Measurements from ENCODE around the gene TCEA3. TPM values are rescaled to one million over a fixed set of nuclear protein-coding genes. Genes with fewer than 3 reads are reported as not detected.
A peak's percentile ranks its signal among the peaks of the same experiment; 100 is the strongest.

TCEA3 gene
- total RNA-seq, 4 donors from 2014 or later = 26.8 to 50.4 (median 48.0) TPM

- Histone ChIP-seq H3K4me3 (replicated peaks in 1 of 3) (no peak overlapping the region), H3K27me3 (no peaks in the 10 kb centered on the region), H3K36me3 (peaks cover 18 to 19% of the 10 kb centered on the region in 2 donors), H3K9me3 (no peaks in the 10 kb centered on the region), H3K4me1 (peaks cover 16% of the 10 kb centered on the region in 2 donors), H3K27ac (no peak overlapping the region)
- DNase-seq = no peak
- 96% methylated on average over 3 of the region's 3 CpGs for WGBS, 2 donors
- intact Hi-C loops (cut with DNase I) = loop anchor here (10.0 kb wide), 1 partner anchor 107 kb away; the partner anchor contains the start of gene E2F2
- no peak for TF ChIP-seq CTCF (IDR thresholded peaks at IDR 0.05)
- TF ChIP-seq POLR2A (IDR thresholded peaks at IDR 0.05) = no peak
Measured at GRCh38 chr1:23427550-23427949, 3.0 kb upstream of the TCEA3 start.

- Histone ChIP-seq H3K4me1 (peaks cover 23% of the 10 kb centered on the region in 2 donors), H3K27me3 (no peaks in the 10 kb centered on the region), H3K4me3 (replicated peaks in 1 of 3) (no peak overlapping the region), H3K36me3 (peaks cover 13 to 17% of the 10 kb centered on the region in 2 donors), H3K27ac (no peak overlapping the region), H3K9me3 (no peaks in the 10 kb centered on the region)
- no peak for TF ChIP-seq CTCF (IDR thresholded peaks at IDR 0.05)
- TF ChIP-seq POLR2A (IDR thresholded peaks at IDR 0.05) = no peak
- WGBS, 2 donors = 76 to 88% methylated on average over 2 of the region's 2 CpGs
- no peak for DNase-seq
- intact Hi-C loops (cut with DNase I) = loop anchor here (10.0 kb wide), 1 partner anchor 108 kb away; the partner anchor contains the start of gene E2F2
Measured at GRCh38 chr1:23426828-23427227, 2.3 kb upstream of the TCEA3 start.

DNA sequence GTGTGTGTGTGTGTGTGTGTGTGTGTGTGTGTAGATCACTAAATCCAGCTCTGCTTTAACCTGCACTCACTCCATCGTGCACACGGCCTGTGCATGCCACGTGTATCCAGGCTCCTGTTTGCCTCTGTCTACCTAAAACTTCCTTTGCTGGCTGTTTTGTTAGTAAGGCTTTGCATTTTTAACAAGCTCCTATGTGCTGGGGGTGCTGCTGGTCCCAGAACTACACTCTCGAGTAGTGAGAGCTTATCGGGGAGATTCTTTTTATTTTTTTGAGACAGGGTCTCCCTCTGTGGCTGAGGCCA lies 596 bp upstream of the TCEA3 start:
- no peak for DNase-seq
- H3K9me3 ChIP-seq = no peaks in the 10 kb centered on the region
- no peaks in the 10 kb centered on the region for H3K27me3 ChIP-seq
- intact Hi-C loops (cut with DNase I) = loop anchor here (10.0 kb wide), 1 partner anchor 110 kb away; the partner anchor contains the start of gene E2F2
- H3K27ac ChIP-seq = peak overlapping the region; percentile 63 to 90 (median 88)
- peak overlapping the region in 1 of 3 donors; percentile 56 for H3K4me3 ChIP-seq (replicated peaks in 1 of 3)
- peaks cover 0 to 3% of the 10 kb centered on the region in 2 donors for H3K36me3 ChIP-seq
- H3K4me1 ChIP-seq = peaks cover 24 to 29% of the 10 kb centered on the region in 2 donors
- no peak for TF ChIP-seq POLR2A (IDR thresholded peaks at IDR 0.05)
- 20 to 25% methylated on average over 5 of the region's 5 CpGs for WGBS, 2 donors

- H3K4me3 ChIP-seq (replicated peaks in 1 of 3) = peak overlapping the region; percentile 56 to 75 (median 72)
- DNase-seq = peak; percentile 70
- H3K27ac ChIP-seq = peak overlapping the region; percentile 63 to 90 (median 88)
- H3K27me3 ChIP-seq = no peaks in the 10 kb centered on the region
- no peaks in the 10 kb centered on the region for H3K9me3 ChIP-seq
- TF ChIP-seq POLR2A (IDR thresholded peaks at IDR 0.05) = no peak
- no peak for TF ChIP-seq CTCF (IDR thresholded peaks at IDR 0.05)
- WGBS, 2 donors = 7 to 20% methylated on average over 9 to 11 of the region's 46 CpGs
- no peaks in the 10 kb centered on the region for H3K36me3 ChIP-seq
- intact Hi-C loops (cut with DNase I) = loop anchor here (10.0 kb wide), 1 partner anchor 111 kb away; the partner anchor contains the start of gene E2F2
- peaks cover 24 to 29% of the 10 kb centered on the region in 2 donors for H3K4me1 ChIP-seq
Measured at GRCh38 chr1:23423415-23424292, 894 bp downstream of the TCEA3 start.

GRCh38 chr1:23422941-23423340 lies 1.6 kb downstream of the TCEA3 start:
- TF ChIP-seq POLR2A (IDR thresholded peaks at IDR 0.05) = no peak
- TF ChIP-seq CTCF (IDR thresholded peaks at IDR 0.05) = no peak
- H3K4me1 ChIP-seq = peaks cover 24 to 29% of the 10 kb centered on the region in 2 donors
- peak; percentile 28 to 34 for DNase-seq
- H3K36me3 ChIP-seq = no peaks in the 10 kb centered on the region
- 55 to 75% methylated on average over 4 to 6 of the region's 6 CpGs for whole genome bisulfite sequencing, 2 donors
- H3K27ac ChIP-seq = peak overlapping the region; percentile 63 to 90 (median 88)
- H3K4me3 ChIP-seq (replicated peaks in 1 of 3) = peak overlapping the region in 1 of 3 donors; percentile 56
- no peaks in the 10 kb centered on the region for H3K27me3 ChIP-seq
- intact Hi-C loops (cut with DNase I) = loop anchor here (10.0 kb wide), 1 partner anchor 112 kb away; the partner anchor contains the start of gene E2F2
- no peaks in the 10 kb centered on the region for H3K9me3 ChIP-seq
